ENCODE measurements around the gene CEP128.

DNA sequence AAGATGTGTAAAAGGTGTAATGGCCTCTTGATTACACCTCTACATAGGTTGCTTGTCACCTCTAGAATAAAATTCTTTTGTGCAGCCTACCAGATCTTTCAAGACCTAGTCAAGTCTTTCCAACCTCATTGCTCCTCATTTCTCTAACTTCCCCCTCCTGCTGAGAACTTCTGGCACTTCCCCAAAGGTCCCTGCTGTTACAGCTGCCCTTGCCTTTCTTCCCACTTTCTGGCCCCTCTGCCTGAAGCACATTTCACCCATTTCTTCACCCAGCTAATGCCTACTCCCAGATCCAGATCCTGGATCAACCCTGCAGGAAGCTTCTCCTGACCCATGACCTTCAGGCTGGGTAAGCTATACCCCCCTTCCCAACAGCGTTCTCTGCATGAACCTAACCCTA, 15.4 kb upstream of the CEP128 start:
- TF ChIP-seq, protein P1, sequence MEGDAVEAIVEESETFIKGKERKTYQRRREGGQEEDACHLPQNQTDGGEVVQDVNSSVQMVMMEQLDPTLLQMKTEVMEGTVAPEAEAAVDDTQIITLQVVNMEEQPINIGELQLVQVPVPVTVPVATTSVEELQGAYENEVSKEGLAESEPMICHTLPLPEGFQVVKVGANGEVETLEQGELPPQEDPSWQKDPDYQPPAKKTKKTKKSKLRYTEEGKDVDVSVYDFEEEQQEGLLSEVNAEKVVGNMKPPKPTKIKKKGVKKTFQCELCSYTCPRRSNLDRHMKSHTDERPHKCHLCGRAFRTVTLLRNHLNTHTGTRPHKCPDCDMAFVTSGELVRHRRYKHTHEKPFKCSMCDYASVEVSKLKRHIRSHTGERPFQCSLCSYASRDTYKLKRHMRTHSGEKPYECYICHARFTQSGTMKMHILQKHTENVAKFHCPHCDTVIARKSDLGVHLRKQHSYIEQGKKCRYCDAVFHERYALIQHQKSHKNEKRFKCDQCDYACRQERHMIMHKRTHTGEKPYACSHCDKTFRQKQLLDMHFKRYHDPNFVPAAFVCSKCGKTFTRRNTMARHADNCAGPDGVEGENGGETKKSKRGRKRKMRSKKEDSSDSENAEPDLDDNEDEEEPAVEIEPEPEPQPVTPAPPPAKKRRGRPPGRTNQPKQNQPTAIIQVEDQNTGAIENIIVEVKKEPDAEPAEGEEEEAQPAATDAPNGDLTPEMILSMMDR (IDR thresholded peaks at IDR 0.05 in 4 of 5, conservative IDR thresholded peaks at IDR 0.05 in 1 of 5), result no peak
- no peak for TF ChIP-seq POLR2A (IDR thresholded peaks at IDR 0.05)

All from gastrocnemius medialis (tissue), 4 donors.